Suppressor macrophage treated with lipopolysaccharide for 1 hour (primary cell): Measurements from ENCODE around the gene CREG2.

Source experiments
- DNase-seq, 3 donors: peaks; one replicate each; pipeline ENCODE4 v3.0.0-alpha.2; 2020 to 2022

The CREG2 gene

GRCh38 chr2:101408925-101409324, 21.6 kb upstream of the CREG2 start:
- DNase-seq, result no peak

DNA sequence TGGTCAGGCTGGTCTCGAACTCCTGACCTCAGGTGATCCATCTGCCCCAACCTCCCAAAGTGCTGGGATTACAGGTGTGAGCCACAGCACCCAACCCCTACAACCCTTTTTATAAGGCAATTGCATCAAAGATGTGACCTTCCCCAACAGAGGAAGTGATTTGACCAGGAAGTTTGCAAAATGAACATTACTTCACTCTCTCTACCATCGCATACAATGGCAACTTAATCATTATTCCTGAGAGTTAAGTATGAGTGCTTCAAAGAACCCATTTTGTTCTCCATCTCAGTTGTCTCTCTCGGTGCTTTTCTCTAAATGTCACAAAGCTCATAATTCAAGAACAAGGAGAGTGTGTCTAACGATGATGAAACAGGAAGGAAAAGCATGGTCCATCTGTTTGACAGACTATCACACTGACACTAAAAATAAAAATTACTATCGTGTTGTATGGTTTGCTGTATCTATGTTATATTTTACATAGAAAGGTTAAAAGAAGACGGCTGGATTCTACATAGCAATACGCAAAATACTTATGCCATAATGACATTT, 18.1 kb upstream of the CREG2 start:
- DNase-seq, result peak; percentile 29 to 66 (median 63)

DNA sequence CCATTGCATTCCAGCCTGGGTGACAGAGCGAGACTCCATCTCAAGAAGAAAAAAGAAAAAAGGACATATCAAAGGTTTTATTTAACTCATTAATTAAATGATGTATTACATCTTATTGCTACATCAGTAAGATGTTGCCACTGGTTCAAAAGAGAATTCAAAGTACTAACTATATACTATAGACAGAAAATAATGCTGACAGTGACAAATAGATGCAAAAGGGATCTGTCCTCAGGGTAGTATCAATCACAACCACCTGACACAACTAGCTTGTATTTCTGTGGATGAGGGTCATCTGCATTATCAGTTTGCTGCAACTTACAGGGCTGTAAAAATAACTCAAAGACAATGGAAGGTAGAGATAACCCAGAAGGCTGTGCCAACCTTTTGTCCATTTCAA, 16.4 kb upstream of the CREG2 start:
- no peak for DNase-seq

DNA sequence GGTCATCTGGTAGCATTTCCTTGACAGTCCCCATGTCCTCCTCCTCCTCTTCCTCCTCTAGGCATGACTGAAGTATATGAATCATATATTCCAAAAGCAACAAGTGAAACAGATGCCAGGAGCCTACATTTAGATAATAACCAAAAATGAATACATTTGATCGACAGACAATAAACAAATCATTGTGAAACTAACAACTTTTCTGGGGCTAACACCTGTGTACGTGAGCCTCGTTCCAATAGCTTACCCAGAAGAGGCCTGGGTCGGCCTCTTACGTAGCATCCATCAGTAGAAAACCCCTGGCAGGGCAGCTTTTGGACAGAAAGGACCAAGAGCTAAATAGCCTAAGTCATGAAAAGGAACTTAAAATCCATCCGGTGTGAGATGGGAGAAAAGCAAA, 15.3 kb upstream of the CREG2 start:
- no peak for DNase-seq

DNA sequence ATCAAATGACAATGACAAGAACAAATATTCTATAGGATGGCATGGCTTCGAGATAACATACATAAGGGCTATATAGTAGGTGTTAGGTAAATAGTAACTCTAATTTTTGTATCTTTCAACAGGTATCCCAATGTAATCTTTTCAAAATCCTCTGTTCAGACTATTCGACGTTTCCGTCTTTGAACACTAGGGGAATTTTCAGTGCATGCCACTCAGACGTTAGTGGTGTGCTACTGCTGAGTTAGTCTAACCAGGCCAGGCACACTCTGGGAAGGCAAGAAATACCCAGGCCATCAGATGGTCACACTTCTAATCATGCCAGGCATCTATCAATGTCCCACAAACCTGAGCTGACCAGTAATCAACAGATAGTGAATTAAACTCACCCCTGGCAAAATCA, 14.6 kb upstream of the CREG2 start:
- DNase-seq, result no peak

DNA sequence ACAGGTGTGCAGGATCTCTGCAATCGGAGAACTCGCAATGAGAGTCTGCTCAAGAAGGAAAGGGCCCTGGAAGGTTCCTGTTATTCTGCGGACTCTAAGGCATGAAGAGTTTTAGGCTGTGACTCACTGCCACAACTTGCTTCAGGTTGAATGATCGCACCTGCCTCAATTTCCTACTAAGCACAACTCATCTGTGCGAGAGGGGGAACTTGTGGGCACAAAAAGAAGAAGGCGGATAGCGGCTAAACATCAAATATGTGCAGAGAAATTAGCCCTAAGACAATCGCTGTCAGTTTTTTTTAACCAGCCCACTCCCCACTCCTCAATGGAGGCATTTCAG, 14.0 kb upstream of the CREG2 start:
- DNase-seq, result no peak

DNA sequence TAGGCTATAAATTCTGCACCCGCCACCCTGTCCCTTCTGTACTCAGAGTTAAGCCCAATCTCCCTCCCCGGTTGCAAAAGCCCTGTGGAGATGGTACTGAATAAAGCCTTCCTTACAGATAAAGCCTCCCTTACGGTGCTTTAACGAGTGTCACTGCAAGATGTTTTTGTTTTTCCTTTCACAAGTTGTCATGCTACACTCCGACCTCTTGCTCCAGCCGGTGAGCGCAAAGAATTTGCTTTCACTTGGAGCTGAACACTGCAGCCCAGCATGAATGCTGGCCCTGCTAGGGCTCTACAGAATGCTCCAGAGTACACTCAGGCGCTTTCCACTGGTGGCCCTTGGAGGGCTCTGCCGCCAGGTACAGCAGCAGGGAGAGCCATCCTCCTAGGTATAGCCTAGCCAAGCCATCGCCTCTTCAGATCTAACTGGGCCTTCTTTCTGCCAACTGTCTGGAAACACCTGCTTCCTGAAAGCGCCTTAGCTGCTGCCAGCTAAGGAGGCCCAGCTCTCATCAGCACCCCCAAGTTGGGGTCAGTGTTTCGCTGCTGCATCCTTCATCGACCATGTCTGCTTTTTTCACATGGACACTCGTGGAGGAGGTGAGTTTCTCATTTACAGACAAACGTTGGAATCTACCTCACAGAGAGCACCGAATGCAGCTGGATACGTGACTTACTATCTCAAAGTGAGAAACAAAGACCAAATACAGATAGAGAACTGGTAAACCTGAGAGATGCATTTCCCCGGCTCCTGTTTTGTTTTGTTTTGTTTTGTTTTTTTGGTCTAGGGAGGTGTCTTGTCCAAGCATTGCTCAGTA, 13.4 kb upstream of the CREG2 start:
- no peak for DNase-seq

- peak; percentile 83 to 90 (median 90) for DNase-seq
Measured at GRCh38 chr2:101400048-101400447, 12.7 kb upstream of the CREG2 start.

- peak; percentile 55 to 71 (median 69) for DNase-seq
Measured at GRCh38 chr2:101399021-101399799, 11.9 kb upstream of the CREG2 start.

- peak; percentile 62 to 75 (median 69) for DNase-seq
Measured at GRCh38 chr2:101398116-101398821, 11.0 kb upstream of the CREG2 start.

DNA sequence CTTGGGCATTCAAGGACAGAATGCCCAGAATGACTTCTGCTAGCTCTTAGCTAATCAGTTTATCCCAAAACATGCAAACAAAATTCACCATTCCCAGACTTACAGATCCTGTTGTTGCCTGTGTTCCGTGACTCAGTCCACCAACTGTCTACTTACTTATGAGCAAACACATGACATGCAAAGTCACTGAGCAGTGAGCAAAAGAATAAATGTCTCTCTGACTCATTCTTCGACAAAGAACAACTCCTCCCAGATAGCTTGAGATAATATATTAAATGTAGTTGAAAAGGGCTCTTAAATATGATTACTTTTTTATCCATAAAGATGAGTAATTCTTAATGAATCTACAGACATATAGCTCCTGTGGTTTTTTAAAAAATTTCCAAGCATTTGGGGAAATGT, 9.0 kb upstream of the CREG2 start:
- peak; percentile 73 to 90 (median 88) for DNase-seq

DNA sequence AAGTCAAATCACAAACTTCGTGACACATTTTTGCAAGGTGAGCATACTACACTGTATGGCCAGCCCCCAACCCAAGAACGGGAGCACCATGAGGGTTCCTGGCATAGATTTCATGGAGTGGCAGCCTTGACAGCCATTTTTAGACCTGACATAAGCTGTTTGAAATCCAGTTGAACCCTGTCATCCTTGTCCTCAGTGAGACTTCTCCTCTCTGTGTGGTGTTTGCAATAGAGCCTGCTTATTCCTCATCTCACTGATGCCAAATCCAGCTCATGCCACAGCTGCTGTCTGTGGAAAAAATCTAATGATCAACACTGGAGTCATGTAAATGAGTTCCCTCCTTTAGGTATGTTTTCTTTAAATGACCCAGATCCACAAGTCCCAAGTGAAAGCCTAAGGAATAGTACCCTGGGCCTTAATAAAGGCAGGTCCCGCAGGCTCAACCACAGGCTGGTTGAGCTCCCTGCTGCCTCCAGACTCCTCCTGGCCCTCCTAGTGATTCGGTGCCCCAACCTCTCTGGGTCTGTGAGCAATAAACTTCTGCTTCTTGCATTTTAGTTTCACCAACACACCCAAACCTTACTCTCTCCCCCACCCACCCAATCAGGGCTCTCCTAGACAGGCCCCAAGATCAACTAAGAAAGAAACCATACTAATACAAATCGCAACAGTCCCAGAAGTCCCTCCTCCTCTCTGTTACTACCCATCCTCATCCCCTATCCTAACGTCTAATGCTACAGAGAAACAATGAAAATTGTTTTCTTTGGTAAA, 8.4 kb upstream of the CREG2 start:
- peak; percentile 62 to 69 (median 62) for DNase-seq

DNA sequence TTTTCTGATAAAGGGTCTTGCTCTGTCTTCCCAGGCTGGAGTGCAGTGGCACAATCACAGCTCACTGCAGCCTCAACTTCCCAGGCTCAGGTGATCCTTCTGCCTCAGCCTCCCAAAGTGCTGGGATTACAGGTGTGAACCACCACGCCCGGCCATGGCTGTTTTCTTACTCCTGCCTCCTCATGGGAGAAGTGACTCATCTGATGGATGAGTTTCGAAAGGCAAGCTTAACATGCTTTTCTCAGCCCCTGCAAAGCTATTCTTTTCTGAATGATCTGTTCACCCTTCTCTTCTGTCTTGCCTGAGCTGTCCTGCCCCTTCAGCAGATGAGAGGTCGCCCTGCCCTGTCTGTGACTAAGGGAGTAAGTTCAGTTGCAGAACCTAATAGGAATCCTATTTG, 929 bp upstream of the CREG2 start:
- DNase-seq, result peak in 2 of 3 donors; percentile 50 to 52

DNA sequence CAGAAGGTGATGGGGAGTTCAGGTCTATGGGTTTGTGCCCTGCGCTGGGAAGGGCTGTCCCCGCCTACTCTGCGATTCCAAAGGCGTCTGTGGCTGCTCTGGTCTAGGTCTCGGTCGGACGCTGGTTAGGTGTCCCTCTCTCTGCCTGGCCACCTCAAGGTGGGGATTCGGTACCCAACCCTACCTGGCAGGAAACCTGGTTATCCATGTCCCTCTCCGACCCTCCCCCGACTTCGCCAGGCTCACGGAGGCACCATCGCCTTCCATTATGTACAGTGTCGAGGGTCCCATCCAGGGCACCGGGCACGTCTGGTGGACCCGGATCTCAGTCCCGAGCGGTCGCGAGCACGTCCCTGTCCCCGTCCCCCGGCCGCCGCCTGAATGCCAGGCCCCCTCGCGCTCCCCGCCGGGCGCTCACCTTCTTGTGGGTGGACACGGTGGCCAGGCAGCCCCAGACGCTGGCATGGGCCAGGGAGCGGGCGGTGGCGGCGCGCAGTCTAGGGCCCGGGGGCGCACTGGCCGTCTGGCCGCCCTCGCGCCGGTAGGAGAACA, 628 bp downstream of the CREG2 start:
- no peak for DNase-seq

GRCh38 chr2:101383016-101383541, 4.2 kb downstream of the CREG2 start:
- DNase-seq, result no peak

DNA sequence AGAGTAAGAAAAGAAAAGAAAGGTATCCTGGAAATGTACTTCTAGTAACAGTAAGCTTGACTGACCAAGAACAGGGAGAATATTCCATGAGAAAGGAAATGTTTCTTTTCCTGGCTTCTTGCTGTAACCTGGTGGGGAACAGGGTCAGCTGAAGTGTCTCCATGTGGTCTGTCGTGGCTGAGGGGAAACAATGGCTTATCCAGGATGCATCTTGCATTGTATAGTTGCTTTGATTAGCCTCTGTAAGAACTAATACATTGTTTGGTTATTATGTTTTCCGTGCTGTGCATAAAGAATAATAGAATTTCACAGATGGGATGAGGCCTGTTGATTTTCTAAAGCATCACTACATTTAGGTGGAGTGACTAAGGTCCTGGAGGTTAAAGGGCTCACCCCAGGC, 4.9 kb downstream of the CREG2 start:
- DNase-seq, result no peak

GRCh38 chr2:101380376-101380775, 6.9 kb downstream of the CREG2 start:
- DNase-seq, result peak; percentile 86 to 88 (median 87)

DNA sequence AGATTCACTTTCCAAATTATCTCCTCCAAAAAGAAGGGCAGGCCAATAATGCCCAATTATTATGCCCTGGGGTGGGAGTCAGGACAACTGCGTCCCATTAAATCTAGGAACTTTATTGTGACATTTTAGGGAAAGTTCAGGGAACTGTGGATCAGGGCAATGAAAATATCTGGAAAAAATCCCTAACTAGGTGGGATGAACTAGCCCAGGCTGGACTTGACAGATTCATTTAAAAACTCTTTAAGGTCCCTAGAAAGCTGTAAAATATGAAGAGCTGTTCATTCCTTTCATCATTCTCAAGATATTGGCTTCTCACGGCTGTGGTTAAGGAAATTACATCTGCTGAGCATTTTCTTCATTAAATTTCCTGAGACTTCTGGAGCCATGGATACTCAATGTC, 8.2 kb downstream of the CREG2 start:
- no peak for DNase-seq

DNA sequence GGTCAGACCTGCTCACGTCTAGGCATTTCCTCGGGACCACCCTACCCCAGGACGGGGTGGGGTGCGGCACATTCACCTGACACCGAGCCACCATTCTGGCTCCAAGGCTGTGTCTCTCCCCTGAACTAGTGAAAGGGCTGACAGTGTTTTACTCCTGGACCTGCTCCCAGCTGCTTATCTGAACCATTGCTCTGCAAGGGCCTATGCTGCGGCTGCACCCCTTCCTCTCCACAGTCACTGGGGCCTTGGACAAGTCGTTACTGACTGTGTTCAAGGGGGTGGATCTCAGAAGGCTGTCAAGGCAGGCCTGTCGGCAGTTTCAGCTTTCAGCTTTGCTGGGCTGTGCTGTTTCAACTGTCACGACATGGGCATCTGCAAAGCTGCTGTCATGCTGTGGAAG, 11.7 kb downstream of the CREG2 start:
- DNase-seq, result no peak

- DNase-seq, result no peak
Measured at GRCh38 chr2:101374821-101375561, 12.3 kb downstream of the CREG2 start.

DNA sequence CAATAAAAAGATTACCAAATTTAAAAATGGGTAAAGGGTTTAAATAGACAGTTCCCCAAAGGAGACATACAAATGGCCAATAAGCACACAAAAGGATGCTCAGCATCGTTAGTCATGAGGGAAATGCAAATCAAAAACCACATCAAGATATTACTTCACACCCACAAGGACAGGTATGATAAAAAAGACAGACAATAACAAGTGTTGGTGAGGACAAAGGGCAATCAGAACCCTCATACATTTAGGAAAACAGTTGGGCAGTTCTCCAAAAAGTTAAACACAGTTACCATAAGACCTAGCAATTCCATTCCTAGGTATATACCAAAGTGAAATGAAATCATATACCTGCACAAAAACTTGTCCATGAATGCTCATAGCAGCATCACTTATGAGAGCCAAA, 14.5 kb downstream of the CREG2 start:
- DNase-seq, result no peak
